Gastrocnemius medialis (tissue), 4 donors: ENCODE measurements around the gene PCDHGB7.

Experiments used
- POLR2A ChIP-seq, 2 donors: fragments of 450-650 bp; IDR thresholded peaks; one replicate each; pipeline ENCODE4 v1.6.1; 2017; ENCODE audit warnings: antibody characterized with exemption in 2 of 2, mild to moderate bottlenecking in 2 of 2, moderate library complexity in 2 of 2
- TF ChIP-seq, protein P1 (sequence below), 5 experiments: fragments of 450-650 bp in 3 of 5; fragments of 200-600 bp in 2 of 5; sonication (generic) in 2 of 5; IDR thresholded peaks in 4 of 5; conservative IDR thresholded peaks in 1 of 5; 1 replicate in 4 of 5; 2 replicates in 1 of 5; pipeline ENCODE4 v1.5.1; 2016 to 2019; ENCODE audit warnings: antibody characterized with exemption in 5 of 5, mild to moderate bottlenecking in 3 of 5, moderate library complexity in 3 of 5

GRCh38 chr5:141403387-141403786 lies 14.1 kb upstream of the PCDHGB7 start:
- TF ChIP-seq, protein P1, sequence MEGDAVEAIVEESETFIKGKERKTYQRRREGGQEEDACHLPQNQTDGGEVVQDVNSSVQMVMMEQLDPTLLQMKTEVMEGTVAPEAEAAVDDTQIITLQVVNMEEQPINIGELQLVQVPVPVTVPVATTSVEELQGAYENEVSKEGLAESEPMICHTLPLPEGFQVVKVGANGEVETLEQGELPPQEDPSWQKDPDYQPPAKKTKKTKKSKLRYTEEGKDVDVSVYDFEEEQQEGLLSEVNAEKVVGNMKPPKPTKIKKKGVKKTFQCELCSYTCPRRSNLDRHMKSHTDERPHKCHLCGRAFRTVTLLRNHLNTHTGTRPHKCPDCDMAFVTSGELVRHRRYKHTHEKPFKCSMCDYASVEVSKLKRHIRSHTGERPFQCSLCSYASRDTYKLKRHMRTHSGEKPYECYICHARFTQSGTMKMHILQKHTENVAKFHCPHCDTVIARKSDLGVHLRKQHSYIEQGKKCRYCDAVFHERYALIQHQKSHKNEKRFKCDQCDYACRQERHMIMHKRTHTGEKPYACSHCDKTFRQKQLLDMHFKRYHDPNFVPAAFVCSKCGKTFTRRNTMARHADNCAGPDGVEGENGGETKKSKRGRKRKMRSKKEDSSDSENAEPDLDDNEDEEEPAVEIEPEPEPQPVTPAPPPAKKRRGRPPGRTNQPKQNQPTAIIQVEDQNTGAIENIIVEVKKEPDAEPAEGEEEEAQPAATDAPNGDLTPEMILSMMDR (IDR thresholded peaks at IDR 0.05 in 4 of 5, conservative IDR thresholded peaks at IDR 0.05 in 1 of 5), result no peak
- TF ChIP-seq POLR2A (IDR thresholded peaks at IDR 0.05), result no peak
